ENCODE measurements around the gene KCNMB3.
"Not testable (repeated sequence)": the region's sequence is repeated elsewhere in the genome, so short reads cannot be mapped to it uniquely, and the experiment has no call there.

GRCh38 chr3:179215550-179215949, 35.4 kb downstream of the KCNMB3 start:
- not testable (repeated sequence) for TF ChIP-seq POLR2A (IDR thresholded peaks at IDR 0.05; ENCODE audit: low read length); GATA1 (IDR thresholded peaks at IDR 0.05; ENCODE audit: low read depth, low read length)

All from erythroblast (primary cell).